ENCODE results near the gene MBLAC1.
"Not testable (repeated sequence)": the region's sequence is repeated elsewhere in the genome, so short reads cannot be mapped to it uniquely, and the experiment has no call there.

The MBLAC1 gene

DNA sequence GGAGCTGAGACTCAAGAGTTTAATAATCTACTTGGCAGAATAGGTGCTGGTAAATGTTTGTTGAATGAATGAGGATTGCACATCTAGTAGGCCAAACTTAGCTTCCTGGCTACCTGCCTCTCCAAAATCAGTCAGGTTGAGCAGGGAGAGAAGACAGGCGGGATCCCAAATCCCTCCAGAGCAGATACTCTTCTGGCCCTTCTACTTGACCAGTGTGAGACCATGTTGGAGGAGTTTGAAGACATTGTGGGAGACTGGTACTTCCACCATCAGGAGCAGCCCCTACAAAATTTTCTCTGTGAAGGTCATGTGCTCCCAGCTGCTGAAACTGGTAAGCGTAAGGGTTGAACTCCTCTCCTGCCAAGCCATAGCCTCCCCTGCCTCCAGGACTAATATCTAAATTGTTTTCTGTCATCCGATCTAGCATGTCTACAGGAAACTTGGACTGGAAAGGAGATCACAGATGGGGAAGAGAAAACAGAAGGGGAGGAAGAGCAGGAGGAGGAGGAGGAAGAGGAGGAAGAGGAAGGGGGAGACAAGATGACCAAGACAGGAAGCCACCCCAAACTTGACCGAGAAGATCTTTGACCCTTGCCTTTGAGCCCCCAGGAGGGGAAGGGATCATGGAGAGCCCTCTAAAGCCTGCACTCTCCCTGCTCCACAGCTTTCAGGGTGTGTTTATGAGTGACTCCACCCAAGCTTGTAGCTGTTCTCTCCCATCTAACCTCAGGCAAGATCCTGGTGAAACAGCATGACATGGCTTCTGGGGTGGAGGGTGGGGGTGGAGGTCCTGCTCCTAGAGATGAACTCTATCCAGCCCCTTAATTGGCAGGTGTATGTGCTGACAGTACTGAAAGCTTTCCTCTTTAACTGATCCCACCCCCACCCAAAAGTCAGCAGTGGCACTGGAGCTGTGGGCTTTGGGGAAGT is 2.2 kb upstream of the MBLAC1 start:
- no peak for DNase-seq

DNA sequence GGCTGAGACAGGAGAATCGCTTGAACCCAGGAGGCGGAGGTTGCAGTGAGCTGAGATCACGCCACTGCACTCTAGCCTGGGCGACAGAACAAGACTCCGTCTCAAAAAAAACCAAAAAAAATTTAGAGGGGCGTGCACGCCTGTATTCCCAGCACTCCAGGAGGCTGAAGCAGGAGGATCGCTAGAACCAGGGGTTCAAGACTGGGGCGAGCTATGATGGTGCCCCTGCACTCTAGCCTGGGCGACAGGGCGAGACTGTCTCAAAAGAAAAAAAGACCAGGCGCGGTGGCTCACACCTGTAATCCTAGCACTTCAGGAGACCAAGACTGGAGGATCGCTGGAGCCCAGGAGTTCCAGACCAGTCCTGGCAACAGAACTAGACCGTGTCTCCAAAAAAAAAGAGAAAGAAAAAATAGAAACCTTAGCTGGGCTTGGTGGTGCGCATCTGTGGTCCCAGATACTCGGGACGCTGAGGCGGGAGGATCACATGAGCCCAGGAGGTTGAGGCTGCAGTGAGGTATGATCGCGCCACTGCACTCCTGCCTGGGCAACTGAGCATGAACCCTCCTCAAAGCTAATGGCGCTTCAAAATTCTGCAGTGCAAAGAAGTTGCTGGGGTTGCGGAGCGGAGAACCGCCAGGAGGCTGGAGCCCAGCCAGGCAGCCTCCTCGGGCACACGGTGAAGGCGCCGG is 382 bp upstream of the MBLAC1 start:
- DNase-seq = no peak

DNA sequence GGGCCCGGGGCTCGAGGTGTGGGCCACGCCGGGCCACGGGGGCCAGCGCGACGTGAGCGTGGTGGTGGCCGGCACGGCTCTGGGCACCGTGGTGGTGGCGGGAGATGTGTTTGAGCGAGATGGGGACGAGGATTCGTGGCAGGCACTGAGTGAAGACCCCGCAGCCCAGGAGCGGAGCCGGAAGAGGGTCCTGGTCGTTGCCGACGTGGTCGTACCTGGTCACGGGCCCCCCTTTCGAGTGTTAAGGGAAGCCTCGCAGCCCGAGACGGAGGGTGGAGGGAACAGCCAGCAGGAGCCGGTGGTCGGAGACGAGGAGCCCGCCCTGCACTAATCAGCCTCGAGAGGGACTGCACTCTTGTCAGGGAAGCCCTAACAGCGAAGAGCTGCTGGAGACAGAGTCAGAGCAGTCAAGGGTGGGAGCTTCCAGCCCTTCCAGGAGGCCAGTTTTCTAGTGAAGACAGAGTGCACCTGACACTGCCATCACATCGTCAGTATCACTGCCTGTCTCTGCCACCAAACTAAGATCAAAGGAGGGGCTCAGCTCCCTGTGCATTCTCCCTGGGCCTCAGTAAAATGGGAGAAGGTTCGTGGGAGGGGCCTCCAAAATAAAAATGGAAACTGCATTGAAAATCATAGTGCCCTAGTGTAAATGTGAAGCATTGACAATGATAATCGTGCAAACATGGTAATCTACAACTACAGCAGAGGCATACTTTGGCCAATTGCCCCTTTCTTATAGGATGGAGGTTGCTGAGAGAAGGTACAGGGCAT is 1.3 kb downstream of the MBLAC1 start:
- DNase-seq = peak; percentile 57

DNA sequence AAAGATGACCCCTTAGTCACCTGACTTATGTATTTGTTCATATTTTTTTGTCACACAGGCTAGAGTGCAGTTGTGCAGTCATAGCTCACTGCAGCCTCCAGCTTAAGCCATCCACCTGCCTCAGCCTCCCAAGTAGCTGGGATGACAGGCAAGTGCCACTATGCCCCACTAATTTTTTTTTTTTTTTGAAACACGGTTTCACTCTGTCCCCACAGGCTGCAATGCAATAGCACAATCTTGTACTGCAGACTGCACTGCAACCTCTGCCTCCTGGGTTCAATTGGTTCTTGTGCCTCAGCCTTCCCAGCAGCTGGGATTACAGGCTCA is 1.8 kb downstream of the MBLAC1 start:
- DNase-seq = no peak

DNA sequence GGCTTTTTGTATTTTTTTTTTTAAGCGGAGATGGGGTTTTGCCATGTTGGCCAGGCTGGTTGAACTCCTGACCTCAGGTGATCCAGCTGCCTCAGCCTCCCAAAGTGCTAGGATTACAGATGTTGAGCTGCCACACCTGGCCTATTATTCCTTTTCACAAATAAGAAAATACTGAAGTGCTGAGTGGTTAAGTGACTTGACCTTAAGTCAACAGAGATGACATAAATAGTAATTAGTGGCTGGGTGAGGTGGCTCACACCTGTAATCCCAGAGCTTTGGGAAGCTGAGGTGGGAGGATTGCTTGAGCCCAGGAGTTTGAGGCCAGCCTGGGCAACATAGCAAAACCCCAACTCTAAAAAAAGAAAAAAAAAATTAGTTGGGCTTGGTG is 3.4 kb downstream of the MBLAC1 start:
- not testable (repeated sequence) for DNase-seq

DNA sequence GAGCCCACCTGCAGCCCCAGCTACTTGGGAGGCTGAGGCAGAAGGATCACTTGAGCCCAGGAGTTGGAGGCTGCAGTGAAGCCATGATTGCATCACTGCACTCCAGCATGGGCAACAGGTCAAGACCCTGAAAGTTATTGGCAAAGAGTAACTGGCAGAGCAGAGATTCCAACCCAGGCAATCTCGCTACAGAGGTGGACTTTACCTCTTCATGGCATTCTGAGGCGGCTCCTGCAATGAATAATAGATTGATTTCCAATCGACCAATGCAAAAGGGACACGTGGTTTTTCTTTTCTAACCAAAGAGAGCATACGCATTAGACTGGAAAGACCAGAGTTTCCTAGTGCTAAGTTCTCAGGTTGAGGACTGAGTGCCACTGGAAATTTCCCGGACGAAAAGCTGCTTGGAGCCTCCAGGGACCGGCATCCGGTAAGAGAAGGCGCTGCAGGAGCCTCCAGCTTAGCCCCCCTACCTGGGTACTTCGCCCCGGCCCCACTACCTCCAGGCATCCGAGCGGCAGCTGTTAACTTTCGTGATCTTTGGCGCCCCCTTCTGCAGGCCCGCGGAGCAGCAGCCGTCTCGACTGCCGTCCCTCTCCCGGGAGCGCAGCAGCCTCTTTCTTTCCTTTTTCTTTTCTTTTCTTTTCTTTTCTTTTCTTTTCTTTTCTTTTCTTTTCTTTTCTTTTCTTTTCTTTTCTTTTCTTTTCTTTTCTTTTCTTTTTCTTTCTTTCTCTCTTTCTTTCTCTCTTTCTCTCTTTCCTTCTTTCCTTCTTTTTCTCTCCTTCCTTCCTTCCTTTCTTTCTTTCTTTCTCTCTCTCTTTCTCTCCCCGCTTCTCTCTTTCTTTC is 4.1 kb downstream of the MBLAC1 start:
- peak; percentile 77 for DNase-seq

DNA sequence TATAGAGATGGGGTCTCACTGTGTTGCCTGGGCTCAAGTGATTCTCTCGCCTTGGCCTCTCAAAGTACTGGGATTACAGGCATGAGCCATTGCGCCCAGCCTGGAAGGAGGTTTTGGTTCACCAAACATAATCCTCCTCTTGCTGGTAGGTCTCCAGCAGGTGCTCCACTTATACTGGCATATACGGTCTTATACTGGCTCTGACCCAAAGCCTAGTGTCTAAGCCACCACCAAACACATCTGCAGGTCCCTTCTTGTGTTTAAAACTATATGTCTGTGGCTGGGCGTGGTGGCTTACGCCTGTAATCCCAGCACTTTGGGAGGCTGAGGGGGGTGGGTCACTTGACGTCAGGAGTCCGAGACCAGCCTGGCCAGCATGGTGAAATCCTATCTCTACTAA is 5.4 kb downstream of the MBLAC1 start:
- DNase-seq = no peak

DNA sequence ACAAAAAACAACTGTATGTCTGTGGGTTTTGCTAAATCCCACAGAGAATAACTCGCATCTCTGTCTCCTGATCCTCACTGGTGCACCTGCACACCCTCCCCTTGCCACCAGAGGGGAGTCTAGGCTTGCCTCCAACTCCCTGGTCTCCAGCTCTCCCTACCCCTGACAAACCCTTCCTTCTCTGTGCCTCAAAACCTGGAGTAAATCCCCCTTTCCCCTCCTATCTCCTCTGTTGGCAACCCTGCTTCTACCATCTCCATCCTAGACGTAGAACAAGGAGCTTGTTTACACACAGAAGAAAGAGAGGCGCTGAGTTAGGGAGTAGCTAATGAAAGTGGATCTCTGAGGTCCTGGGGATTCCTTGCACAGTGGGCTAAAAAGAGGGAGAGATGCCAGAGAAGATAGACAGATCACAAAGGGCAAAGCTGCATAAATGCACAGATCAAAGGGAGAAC is 6.0 kb downstream of the MBLAC1 start:
- DNase-seq = peak; percentile 59

DNA sequence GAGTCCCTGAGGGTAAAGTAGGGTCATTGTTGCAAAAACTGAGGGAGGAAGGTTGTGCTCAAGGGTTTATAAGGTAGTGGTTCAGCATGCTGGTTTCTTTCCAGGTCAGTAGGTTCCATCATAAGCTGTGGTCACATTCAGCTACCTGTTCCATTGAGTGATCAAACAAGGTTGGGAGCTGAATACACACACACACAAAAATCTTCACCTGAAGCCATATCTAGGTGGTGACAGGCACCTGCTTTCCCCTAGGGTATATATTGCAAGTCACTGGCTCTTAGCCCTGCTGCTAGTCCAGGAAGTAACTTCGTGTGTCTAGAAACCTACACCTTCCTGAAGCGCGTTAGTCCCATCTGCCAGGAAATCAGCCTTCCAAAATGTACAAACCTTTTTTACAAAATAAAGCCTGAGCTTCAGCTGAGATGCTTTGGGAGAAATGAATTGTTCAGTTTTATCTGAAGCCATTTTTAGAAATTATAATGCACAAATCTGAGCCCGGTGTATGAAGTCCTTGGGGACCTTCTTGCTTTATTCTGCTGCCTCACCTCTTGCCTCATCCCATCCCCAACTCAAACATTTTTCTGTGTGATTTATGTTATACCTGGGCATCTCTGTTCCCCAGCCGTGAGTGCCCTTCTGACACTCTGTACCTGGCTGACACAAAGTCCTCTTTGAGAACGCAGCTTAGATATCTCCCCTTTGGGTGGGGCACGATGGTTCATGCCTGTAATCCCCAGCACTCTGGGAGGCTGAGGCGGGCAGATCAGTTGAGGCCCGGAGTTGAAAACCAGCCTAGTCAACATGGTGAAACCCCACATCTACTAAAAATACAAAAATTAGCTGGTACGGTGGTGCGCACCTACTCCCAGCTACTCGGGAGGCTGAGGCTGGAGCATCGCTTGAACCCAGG is 11.3 kb downstream of the MBLAC1 start:
- no peak for DNase-seq

DNA sequence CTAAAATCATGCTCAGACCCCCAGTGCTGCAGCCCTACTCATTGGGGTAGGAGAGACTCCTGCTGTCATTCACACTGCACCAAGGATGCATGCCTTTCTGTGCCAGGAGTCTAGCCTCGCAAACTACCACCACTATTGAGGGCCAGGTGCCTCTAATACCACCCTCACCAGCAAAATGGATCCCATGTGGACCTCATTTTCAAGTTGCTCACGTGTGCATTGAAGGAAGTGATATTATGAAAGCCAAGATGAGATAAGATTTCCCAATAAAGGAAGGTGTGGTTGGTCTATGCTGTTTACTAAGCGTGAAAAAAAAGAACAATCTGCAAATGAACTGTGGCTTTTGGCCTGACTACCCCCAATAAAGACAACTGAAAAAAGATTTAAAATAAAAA is 14.8 kb downstream of the MBLAC1 start:
- peak; percentile 11 for DNase-seq

DNA sequence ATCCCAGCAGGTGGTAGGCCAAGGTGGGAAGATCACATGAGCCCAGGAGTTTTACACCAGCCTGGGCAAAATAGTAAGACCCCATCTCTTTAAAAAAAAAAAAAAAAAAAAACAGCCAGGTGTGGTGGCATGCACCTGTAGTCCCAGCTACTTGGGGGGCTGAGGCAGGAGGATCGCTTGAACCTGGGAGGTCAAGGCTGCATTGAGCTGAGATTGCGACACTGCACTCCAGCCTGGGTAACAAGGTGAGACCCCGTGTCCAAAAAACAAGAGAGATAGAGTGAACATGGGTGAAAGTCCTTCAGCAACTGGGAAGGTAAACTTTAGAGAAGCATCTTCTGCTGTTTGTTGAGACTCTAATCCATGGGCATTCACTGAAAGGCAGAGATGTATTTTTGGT is 15.7 kb downstream of the MBLAC1 start:
- DNase-seq = peak; percentile 6

DNA sequence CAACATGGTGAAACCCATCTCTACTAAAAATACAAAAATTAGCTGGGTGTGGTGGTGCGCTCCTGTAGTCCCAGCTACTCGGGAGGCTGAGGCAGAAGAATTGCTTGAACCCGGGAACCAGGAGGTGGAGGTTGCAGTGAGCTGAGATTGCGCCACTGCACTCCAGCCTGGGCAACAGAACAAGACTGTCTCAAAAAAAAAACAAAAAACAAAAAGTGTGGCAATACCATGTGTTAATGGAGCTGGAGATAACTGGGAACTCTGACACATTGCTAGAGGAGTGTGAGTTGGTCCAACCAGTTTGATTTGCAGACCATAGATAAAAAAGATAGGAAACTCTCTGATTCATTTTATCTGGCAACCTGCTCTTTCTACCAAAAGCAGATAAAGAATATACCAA is 19.6 kb downstream of the MBLAC1 start:
- DNase-seq = not testable (repeated sequence)

DNA sequence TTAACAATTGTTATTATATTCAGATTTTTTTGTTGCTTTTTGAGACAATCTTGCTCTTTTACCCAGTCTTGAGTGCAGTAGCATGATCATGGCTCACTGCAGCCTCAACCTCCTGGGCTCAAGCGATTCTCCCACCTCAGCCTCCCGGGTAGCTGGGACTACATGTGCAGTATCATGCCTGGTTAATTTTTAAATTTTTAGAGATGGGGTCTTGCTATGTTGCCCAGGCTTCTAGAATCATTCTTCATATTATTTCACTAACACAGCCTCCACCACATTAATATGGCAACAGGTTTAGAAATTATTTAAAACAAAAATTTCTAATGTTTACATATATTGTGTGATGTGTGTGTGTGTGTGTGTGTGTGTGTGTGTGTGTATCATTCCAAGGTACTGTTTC is 20.5 kb downstream of the MBLAC1 start:
- peak; percentile 14 for DNase-seq

DNA sequence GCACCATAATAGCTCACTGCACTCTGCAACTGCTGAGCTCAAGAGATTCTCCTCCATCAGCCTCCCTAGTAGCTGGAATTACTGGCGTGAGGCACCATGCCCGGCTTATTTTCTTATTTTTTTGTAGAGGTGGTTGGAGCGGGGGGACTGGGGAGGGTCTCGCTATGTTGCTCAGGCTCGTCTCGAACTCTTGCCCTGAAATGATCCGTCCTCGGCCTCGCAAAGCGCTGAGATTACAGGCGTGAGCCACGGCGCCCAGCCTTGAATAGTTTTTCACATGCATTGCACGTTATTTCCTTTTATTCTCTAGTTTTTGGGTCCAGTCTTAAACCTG is 21.4 kb downstream of the MBLAC1 start:
- DNase-seq = no peak

DNA sequence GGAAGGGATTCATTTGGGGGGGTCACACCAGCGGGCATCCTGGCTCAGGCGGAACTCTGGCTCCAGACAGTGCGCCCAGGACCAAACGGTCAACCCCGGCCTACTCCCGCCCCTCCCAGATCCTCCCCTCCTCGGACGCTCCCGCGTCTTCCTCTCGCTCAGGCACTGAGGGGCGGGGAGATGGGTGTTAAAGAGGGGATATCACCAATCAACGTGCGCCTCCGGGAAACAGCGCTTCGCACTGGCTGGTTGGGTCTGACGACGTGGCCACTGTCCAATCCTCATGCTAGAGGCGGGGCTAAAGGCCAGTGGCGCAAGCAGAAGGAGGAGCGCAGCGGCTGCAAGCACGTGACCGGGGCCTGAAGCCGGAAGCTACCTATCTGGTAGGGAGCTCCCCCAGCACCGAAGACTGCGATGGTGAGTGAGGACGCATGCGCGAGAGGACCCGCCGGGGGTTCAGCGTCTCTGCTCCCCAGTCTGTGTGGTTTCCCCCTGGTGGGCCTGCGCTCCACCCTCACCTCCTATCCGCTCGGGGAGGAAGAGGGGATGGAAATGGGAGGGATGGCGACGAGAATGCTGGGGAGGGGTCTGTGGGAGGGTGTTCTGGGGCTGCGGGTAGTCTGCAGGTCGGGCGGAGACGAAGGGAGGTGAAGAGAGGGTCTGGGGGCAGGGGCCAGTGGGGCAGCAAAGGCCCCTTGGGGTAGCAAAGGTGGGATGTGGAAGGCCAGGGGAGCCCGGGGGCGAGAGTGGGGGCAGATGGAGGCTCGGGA is 22.0 kb downstream of the MBLAC1 start, which contains the start of gene LAMTOR4:
Gene LAMTOR4 (plus strand): TSS at position 360 of the 770 bp plus-strand sequence. CDS start 55 bp downstream, at position 415.
- DNase-seq = peak; percentile 99

DNA sequence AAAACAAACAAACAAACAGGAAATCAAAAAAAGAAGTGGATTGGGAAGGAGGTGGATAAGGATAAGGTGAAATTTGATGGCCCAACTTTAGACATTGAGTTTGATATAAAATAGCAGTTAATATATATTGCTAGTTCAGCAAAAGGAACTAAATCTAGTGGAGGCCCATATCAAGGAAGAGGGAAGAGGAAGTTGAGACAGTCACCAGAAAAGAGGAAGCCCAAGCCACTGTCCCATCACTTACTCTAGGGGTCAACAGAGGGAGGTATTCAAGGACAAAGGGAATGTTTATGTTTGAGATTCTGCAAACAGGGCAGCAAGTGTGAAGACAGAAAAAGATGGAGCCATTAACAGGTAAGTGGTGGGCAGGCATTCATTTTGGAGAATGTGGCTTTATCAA is 25.6 kb downstream of the MBLAC1 start:
- peak; percentile 2 for DNase-seq

DNA sequence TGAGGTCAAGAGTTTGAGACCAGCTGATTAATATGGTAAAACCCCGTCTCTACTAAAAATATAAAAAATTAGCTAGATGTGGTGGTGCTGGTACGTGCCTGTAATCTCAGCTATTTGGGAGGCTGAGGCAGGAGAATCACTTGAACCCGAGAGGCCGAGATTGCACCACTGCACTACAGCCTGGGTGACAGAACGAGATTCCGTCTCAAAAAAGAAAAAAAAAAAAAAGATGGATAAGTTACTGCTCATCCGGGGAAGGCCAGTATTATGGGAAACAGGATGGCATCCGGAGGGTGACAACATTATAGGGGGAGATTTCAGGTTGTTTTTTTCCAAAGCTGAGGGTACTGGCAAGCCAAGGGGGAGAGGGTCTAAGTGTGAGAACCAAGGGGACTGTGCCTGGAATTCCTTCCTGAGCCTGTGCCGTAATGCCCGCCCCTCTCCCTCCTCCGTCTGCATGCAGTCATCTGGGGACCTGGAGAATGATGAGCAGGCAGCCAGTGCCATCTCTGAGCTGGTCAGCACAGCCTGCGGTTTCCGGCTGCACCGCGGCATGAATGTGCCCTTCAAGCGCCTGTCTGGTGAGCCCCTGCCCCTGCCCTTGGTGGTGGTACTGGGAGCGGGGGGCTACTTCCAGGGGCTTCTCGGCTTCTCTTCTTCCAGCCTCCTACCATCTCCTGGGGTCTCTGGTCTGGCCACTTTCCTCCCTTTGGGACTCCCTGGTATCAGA is 26.3 kb downstream of the MBLAC1 start:
- peak; percentile 8 for DNase-seq

DNA sequence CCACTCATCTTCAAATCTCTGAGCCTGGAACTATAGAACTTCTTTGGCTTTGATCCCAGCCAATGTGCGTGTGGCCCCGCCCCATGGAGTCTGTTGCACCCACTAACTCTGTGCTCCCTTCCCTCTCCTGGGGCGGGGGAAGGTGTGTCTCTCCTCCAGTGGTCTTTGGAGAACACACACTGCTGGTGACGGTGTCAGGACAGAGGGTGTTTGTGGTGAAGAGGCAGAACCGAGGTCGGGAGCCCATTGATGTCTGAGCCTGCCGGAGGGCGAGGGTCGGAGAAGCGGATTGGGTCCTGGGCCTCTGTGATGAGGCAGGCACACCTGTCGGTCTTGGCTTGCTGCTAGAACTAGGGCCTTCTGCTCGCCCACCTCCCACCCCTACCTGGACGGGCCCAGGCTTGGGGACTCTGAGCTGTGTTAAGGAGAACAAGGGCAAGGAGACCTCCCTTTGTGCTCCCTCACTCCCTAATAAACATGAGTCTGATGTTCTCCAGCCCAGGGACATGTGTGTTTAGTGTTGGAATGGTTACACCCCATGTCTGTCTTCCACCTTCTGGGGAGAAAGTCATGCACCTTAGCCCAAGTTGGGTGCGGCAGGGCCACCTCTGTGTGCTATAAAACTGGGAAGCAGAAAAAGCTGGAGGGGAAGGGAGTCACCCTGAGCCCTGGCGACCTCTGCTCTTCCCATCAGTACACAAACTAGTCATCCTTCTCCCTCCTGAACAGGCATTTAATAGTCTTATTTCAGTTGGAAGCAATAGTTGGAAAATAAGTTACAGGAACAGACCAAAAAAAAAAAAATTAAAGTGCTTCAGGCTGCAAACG is 27.2 kb downstream of the MBLAC1 start:
- peak; percentile 30 for DNase-seq

Data from left hindlimb (tissue), 1 donor.